NCI-H345 treated with DMSO at 0.1 percent for 48 hours (cell line): ENCODE measurements around the gene LAMB1.
"Not testable (repeated sequence)": the region's sequence is repeated elsewhere in the genome, so short reads cannot be mapped to it uniquely, and the experiment has no call there.

Source experiments
- DNase-seq: peaks from one replicate; lab custom pipeline; 2025; ENCODE audit not compliant: unreplicated experiment; lab: John Stamatoyannopoulos, UW

LAMB1 gene

GRCh38 chr7:108002726-108003598, at the start of gene LAMB1:
TSS of gene LAMB1 (minus strand) at chr7:108003161. CDS start at chr7:108002885, 276 bp downstream.
- DNase-seq = no peak

- DNase-seq = no peak
Observed at GRCh38 chr7:108051454-108051853, 48.5 kb upstream of the LAMB1 start.

GRCh38 chr7:108049962-108050361, 47.0 kb upstream of the LAMB1 start:
- DNase-seq = no peak

DNA sequence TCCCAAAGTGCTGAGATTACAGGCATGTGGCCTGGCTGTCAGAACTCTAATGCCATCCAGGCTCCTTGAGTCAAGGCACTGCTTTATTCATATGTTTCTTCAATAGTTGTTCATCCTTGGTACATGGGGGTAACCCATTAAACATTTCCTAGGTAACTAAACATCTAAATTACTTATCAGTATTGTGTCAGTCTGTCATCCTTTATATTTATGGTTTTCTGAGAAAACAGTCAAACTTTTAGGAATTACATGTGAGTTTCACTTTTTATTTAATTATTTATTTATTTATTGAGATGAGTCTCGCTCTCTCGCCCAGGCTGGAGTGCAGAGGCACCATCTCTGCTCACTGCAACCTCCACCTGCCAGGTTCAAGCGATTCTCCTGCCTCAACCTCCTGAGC, 45.5 kb upstream of the LAMB1 start:
- no peak for DNase-seq

DNA sequence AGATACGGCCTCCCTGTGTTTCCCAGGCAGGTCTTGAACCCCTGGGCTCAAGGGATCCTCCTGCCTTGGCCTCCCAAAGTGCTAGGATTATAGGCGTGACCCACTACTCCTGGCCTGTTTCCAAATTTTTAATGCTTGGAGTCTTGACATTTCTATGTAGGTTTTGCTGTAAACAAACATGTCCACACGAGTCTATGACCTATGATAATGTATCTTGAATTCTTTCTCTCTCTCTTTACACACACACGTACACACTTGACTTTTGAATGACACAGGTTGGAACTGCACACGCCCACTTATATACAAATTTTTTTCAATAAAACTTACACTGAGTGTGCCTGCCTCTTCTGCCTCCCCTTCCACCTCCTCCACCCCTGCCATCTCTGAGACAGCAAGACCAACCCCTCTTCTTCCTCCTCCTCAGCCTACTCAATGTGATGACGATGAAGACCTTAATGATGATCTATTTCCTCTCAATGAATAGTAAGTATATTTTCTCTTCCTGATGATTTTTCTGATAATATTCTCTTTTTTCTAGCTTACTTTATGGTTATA, 44.1 kb upstream of the LAMB1 start:
- DNase-seq = no peak

DNA sequence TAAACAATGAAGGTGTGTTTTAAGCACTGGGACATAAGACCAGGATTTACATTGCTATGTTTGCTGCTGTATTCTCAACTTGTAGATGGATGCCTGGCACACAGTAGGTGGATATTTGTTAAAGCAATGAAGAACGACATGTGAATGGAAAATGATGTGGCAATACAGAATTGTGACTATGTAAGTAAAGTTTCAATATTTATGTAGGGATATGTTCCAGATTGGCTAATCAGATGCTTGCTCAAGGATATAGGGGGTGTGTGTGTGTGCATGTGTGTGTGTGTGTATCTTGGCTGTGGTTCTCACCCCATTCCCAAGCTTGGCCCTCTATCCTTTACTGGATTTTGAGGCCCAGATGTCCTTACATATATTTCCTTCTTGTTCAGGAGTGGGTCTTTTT, 42.7 kb upstream of the LAMB1 start:
- DNase-seq = no peak

DNA sequence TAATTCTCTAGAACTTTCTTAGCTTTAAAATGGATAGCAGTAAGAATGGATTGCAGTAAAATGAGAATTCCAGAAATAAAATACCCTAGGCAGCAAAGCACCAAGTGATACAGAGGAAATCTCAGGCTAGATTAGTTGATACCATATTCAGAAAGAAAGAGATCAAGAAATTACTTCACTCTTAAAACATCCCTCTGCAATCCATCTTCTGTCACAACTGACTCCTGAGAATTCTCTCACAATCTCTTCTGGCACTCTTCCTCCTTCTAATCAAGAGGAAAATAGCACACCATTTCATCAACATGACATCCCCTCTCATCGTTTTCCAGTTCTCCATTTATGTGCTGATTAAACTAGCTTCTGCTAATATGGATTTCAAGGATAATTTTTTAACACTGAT, 42.2 kb upstream of the LAMB1 start:
- no peak for DNase-seq

GRCh38 chr7:108044345-108044744, 41.4 kb upstream of the LAMB1 start:
- no peak for DNase-seq

GRCh38 chr7:108038986-108039385, 36.0 kb upstream of the LAMB1 start:
- DNase-seq = no peak

DNA sequence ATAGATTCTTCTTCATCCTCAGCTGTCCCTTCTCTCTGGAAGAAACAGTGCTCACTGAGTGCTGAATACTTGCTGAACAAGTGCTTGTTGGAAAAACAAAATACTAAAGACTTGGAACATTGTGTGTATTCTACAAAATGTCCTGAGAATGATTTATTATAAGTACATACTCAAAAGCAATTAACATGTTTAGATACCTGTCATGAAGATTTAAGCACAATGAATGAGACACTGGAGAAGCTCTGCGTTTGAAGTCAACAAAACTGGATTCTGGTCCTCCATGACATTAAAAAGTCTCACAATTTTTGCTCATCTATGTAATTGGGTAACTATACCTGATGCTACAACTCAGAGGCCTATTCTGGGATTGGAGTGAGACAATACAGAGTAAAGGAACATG, 34.8 kb upstream of the LAMB1 start:
- no peak for DNase-seq

- DNase-seq = no peak
Observed at GRCh38 chr7:108037140-108037539, 34.2 kb upstream of the LAMB1 start.

DNA sequence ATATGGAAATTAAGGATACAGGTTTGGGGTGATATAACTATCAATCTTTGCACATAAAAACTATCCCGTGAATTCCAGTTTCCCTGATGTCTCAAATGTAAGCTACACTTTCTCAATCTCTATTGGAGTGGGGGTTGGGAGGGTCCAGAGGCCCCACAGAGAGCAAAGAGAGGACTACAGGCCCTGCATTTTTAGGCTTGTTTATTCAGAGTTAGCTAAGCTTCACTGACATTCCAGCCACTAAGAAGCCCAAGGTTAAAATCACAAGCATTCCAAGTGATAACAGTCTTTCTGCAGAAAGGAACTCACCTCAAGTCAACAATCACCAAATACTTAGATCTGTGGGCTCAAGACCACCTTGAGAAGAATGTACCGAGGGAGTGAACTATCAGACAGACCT, 31.6 kb upstream of the LAMB1 start:
- DNase-seq = no peak

DNA sequence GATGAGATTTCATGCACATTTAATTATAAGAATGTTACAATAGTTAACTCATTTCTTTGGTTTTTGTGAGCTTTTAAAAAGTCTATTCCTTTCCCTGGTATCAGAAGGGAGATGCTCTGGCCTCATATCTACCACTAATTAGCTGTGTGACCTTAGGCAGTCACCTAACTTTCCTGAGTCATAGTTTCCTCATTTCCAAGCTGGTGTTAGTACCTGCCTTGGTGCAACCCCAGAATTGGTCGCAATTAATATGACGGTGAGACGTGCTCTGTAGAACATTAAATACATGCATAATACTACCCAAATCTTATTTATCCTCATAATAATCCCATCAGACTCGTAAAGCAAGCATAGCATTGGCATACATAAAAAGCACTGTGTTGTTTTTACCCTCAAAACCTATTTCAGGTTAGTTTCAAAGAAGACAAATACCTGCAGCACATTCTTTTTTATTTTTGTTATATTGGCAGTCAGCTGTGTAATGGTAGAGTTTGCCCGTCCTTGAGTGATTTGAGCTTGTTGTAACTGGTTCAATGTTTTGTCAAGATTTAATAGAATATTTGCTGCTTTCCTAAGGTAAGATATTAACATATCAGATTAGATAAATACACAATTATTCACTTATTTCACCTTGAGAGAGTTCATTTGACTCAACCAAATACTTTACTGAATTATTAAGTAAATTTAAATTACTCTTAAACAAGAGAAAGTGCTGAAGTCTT, 31.0 kb upstream of the LAMB1 start:
- no peak for DNase-seq

- not testable (repeated sequence) for DNase-seq
Observed at GRCh38 chr7:108033309-108033708, 30.3 kb upstream of the LAMB1 start.

DNA sequence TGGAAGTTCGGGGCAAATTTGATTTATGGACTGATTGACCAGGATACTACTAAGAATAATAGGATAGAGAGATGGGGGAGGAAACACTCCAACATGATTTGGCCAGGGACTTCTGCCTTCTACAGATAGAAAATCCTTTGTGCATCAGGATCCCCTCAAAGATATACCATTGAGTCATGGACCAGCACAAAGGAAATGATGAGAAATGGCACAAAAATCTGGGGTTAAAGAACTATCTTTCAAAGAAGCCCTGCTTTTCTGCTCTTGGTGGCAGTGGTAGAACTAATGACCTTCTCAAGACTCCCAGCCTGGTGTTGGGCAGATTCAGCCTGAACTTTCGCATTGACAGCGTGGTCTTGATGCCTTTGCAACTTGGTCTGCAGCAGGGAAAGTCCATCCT, 27.6 kb upstream of the LAMB1 start:
- no peak for DNase-seq

DNA sequence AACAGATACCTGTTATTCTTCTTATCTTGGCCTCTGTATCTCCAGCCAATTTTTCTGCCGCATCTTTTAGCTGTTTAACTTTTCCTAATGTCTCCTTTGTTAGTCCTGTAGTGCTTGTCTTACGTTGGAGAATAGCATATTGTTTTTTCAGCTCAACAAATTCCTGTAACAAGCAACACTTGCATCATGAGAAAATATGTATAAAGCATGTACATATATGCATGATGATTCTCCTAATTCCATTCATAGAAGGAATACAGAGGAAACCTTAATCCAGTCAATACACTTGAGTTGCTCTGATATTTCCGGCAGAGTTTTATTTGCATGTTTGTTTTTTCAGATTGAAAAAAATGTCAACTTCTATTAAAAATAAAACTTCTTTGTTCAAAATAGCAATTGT, 26.1 kb upstream of the LAMB1 start:
- DNase-seq = no peak

GRCh38 chr7:108028111-108028510, 25.1 kb upstream of the LAMB1 start:
- DNase-seq = no peak

DNA sequence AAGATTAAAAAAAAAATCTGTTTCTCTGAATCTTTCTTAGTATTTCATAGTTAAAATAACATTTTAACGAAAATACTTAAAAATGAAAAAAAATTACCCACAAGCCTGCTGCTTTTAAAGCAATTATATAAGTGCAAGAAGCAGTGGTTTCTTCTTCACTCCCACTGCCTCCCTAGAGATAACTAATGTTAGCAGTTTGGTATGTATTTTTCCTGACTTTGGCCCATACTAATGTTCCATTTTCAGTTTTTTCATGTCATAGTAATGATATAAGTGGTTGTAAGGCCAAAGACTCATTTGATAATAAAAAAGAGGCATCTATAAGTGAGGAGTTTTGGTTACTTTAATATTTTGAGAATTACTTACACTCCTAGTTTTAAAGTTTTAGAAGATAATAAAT, 24.3 kb upstream of the LAMB1 start:
- no peak for DNase-seq

DNA sequence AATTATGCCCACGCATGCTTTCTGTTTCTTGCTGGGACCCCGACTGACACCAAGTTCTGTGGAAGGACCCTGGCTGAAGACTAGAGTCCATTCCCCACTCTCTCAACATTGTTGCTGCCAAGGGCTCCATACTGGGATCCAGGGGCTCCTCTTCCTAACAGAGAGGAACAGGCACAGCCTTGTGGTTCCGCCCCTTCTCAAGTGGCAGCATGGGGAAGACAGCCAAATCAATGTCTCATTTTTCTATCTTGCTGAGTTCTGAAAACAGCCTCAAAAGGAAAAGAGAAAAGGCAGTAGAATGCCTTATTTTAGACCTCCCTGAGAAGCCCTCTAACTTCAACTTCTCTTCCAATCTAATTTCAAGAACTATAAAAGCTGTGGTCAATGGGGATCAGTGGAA, 23.7 kb upstream of the LAMB1 start:
- no peak for DNase-seq

GRCh38 chr7:108026116-108026515, 23.2 kb upstream of the LAMB1 start:
- DNase-seq = no peak

DNA sequence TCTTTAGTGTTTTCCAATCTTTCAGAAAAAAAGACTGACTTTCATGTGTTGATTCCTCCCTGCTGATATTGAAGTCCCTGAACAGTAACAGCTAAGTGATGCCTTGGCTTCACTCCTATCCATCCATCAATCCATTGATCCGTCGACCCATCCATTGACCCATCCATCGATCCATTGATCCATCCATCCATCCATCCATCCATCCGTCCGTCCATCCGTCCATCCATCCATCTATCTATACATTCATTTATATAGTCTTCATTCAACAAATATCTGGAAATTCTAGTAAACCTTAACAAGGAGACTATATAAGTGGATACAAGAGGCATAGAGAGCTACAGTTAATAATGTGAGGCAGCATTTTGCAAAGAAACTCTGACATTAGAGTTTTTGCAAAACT, 21.6 kb upstream of the LAMB1 start:
- no peak for DNase-seq

GRCh38 chr7:108020585-108020984, 17.6 kb upstream of the LAMB1 start:
- DNase-seq = no peak
